H9 (cell line): ENCODE measurements around the gene KRTAP20-4. TPM values are rescaled to one million over a fixed set of nuclear protein-coding genes. Genes with fewer than 3 reads are reported as not detected.

ENCODE experiments used
- DNase-seq: peaks from one replicate; pipeline ENCODE4 v3.0.0-alpha.2; 2017
- H2AFZ ChIP-seq: one replicate; pipeline ENCODE4 v1.6.1; 2013; ENCODE audit warnings: mild to moderate bottlenecking, low read length, control low read depth, moderate library complexity
- H2AK5ac ChIP-seq: 2 replicates; pipeline ENCODE4 v1.6.1; 2013; ENCODE audit warnings: low read length, control low read depth, mixed read lengths; ENCODE audit not compliant: insufficient read length
- H2BK120ac ChIP-seq: one replicate; pipeline ENCODE4 v1.6.1; 2013; ENCODE audit warnings: low read depth, mild to moderate bottlenecking, low read length, control low read depth, inconsistent platforms; ENCODE audit not compliant: poor library complexity, severe bottlenecking
- H2BK12ac ChIP-seq: 2 replicates; pipeline ENCODE4 v1.6.1; 2013; ENCODE audit warnings: low read length, control low read depth, mixed read lengths, low read depth; ENCODE audit not compliant: insufficient read length
- H2BK15ac ChIP-seq: 2 replicates; pipeline ENCODE4 v1.6.1; 2013; ENCODE audit warnings: low read depth, low read length, control low read depth
- H2BK20ac ChIP-seq: one replicate; pipeline ENCODE4 v1.6.1; 2013; ENCODE audit warnings: low read depth, mild to moderate bottlenecking, low read length, control low read depth, inconsistent platforms; ENCODE audit not compliant: poor library complexity, severe bottlenecking
- H2BK5ac ChIP-seq: 2 replicates; pipeline ENCODE4 v1.6.1; 2013; ENCODE audit warnings: low read length, control low read depth, mixed read lengths; ENCODE audit not compliant: insufficient read length
- H3K14ac ChIP-seq: 2 replicates; pipeline ENCODE4 v1.6.1; 2013; ENCODE audit warnings: low read length, control low read depth; ENCODE audit not compliant: insufficient read depth
- H3K18ac ChIP-seq: 2 replicates; pipeline ENCODE4 v1.6.1; 2013; ENCODE audit warnings: low read depth, mild to moderate bottlenecking, mixed read lengths, low read length, control low read depth; ENCODE audit not compliant: insufficient read length
- H3K23ac ChIP-seq: 2 replicates; pipeline ENCODE4 v1.6.1; 2013; ENCODE audit warnings: low read length, control low read depth, mixed read lengths, low read depth; ENCODE audit not compliant: insufficient read length
- H3K23me2 ChIP-seq: 2 replicates; pipeline ENCODE4 v1.6.1; 2013; ENCODE audit warnings: low read depth, mild to moderate bottlenecking, mixed read lengths, low read length, control low read depth; ENCODE audit not compliant: insufficient read length, poor library complexity, severe bottlenecking
- H3K27ac ChIP-seq: 2 replicates; pipeline ENCODE4 v1.5.1; 2013; ENCODE audit warnings: low read length, control low read depth, mixed read lengths, low read depth; ENCODE audit not compliant: insufficient read length
- H3K27me3 ChIP-seq: 2 replicates; pipeline ENCODE4 v1.6.1; 2013; ENCODE audit warnings: low read length, control low read depth, inconsistent platforms; ENCODE audit not compliant: insufficient read depth
- H3K4ac ChIP-seq: 2 replicates; pipeline ENCODE4 v1.6.1; 2013; ENCODE audit warnings: low read depth, mild to moderate bottlenecking, control low read depth, inconsistent platforms, low read length, moderate library complexity
- H3K4me1 ChIP-seq: 2 replicates; pipeline ENCODE4 v1.6.1; 2013; ENCODE audit warnings: low read length, control low read depth, inconsistent platforms; ENCODE audit not compliant: insufficient read depth
- H3K4me2 ChIP-seq: 2 replicates; pipeline ENCODE4 v1.6.1; 2013; ENCODE audit warnings: low read length, control low read depth, mixed read lengths; ENCODE audit not compliant: insufficient read length, insufficient read depth
- H3K56ac ChIP-seq: 2 replicates; pipeline ENCODE4 v1.6.1; 2013; ENCODE audit warnings: low read depth, mild to moderate bottlenecking, mixed read lengths, low read length, control low read depth; ENCODE audit not compliant: insufficient read length
- H3K79me1 ChIP-seq: 2 replicates; pipeline ENCODE4 v1.6.1; 2013; ENCODE audit warnings: low read depth, mild to moderate bottlenecking, moderate library complexity, low read length, control low read depth, inconsistent platforms; ENCODE audit not compliant: insufficient read depth, poor library complexity, severe bottlenecking
- H3K79me2 ChIP-seq: 2 replicates; pipeline ENCODE4 v1.6.1; 2013; ENCODE audit warnings: low read length, control low read depth, inconsistent platforms; ENCODE audit not compliant: insufficient read depth
- H3K9ac ChIP-seq: 2 replicates; pipeline ENCODE4 v1.6.1; 2013; ENCODE audit warnings: low read length, control low read depth, mixed read lengths; ENCODE audit not compliant: insufficient read length; ENCODE audit errors: extremely low read depth
- H3K9me3 ChIP-seq: one replicate; pipeline ENCODE4 v1.6.1; 2013; ENCODE audit warnings: low read depth, low read length, inconsistent platforms; ENCODE audit not compliant: control insufficient read depth
- H3T11ph ChIP-seq: one replicate; pipeline ENCODE4 v1.6.1; 2013; ENCODE audit warnings: mild to moderate bottlenecking, low read length, control low read depth, inconsistent platforms
- H4K20me1 ChIP-seq: one replicate; pipeline ENCODE4 v1.6.1; 2013; ENCODE audit not compliant: control insufficient read depth, insufficient read length, insufficient read depth
- H4K5ac ChIP-seq: 2 replicates; pipeline ENCODE4 v1.6.1; 2013; ENCODE audit warnings: low read depth, mild to moderate bottlenecking, mixed read lengths, low read length, control low read depth; ENCODE audit not compliant: insufficient read length
- H4K8ac ChIP-seq: replicated peaks from 2 replicates; pipeline ENCODE4 v1.6.1; 2013; ENCODE audit warnings: low read length, control low read depth, mixed read lengths, low read depth; ENCODE audit not compliant: insufficient read length
- H4K91ac ChIP-seq: 2 replicates; pipeline ENCODE4 v1.6.1; 2013; ENCODE audit warnings: low read depth, mild to moderate bottlenecking, moderate library complexity, mixed read lengths, low read length, control low read depth; ENCODE audit not compliant: insufficient read length
- H3K27ac Mint-ChIP-seq, 3 experiments: 2 replicates in 2 of 3; 3 replicates in 1 of 3; pipeline ENCODE4 v1.8.0; 2020 to 2021; ENCODE audit warnings: mixed read lengths in 3 of 3, mild to moderate bottlenecking in 1 of 3, moderate library complexity in 1 of 3
- H3K27me3 Mint-ChIP-seq: 2 replicates; pipeline ENCODE4 v1.8.0; 2021; ENCODE audit warnings: low read depth, mild to moderate bottlenecking, moderate library complexity, mixed read lengths
- H3K36me3 Mint-ChIP-seq, 3 experiments: 2 replicates in 2 of 3; 3 replicates in 1 of 3; pipeline ENCODE4 v1.8.0; 2020 to 2021; ENCODE audit warnings: low read depth in 3 of 3, mixed read lengths in 3 of 3; ENCODE audit not compliant: insufficient read depth in 1 of 3
- H3K4me1 Mint-ChIP-seq, 2 experiments: 2 replicates each; pipeline ENCODE4 v1.8.0; 2020; ENCODE audit warnings: mixed read lengths in 2 of 2
- H3K4me3 Mint-ChIP-seq, 2 experiments: 2 replicates in 1 of 2; 3 replicates in 1 of 2; pipeline ENCODE4 v1.8.0; 2020 to 2021; ENCODE audit warnings: mild to moderate bottlenecking in 2 of 2, mixed read lengths in 2 of 2, moderate library complexity in 1 of 2
- H3K9me3 Mint-ChIP-seq, 2 experiments: 2 replicates in 1 of 2; 3 replicates in 1 of 2; pipeline ENCODE4 v1.8.0; 2020; ENCODE audit warnings: mild to moderate bottlenecking in 2 of 2, mixed read lengths in 2 of 2, moderate library complexity in 1 of 2
- CTCF ChIP-seq: fragments of 200-600 bp; sonication (generic); conservative IDR thresholded peaks from 3 replicates; pipeline ENCODE4 v1.8.0; 2021; ENCODE audit warnings: antibody characterized with exemption, mild to moderate bottlenecking
- total RNA-seq: library from RNA; stranded (reverse); gene quantifications from 2 replicates; pipeline ENCODE4 v1.2.1, GENCODE V29; 2021

The KRTAP20-4 gene
- total RNA-seq, 1 experiment from 2014 or later = not detected

- H3K9me3 ChIP-seq = no peaks in the 10 kb centered on the region
- H2BK12ac ChIP-seq = no peak within 1 kb of the TSS
- H2BK120ac ChIP-seq = no peak within 1 kb of the TSS
- no peak within 1 kb of the TSS for H4K91ac ChIP-seq
- no peak within 1 kb of the TSS for H3K4ac ChIP-seq
- Mint-ChIP-seq H3K27me3 (no peaks in the 10 kb centered on the region), H3K4me3 (no peak within 1 kb of the TSS), H3K4me1 (no peaks in the 10 kb centered on the region), H3K27ac (no peak within 1 kb of the TSS), H3K36me3 (peaks cover 0 to 5% (median 0%) of the 10 kb centered on the region in 3 experiments; a peak in 1 of 7 replicates), H3K9me3 (peaks cover 0 to 20% of the 10 kb centered on the region in 2 experiments; a peak in 1 of 5 replicates)
- H3K27me3 ChIP-seq = no peaks in the 10 kb centered on the region
- no peak within 1 kb of the TSS for H3K4me2 ChIP-seq
- H3K56ac ChIP-seq = no peak within 1 kb of the TSS
- no peak within 1 kb of the TSS for H4K8ac ChIP-seq
- H2BK15ac ChIP-seq = no peak within 1 kb of the TSS
- no peaks in the 10 kb centered on the region for H3K23me2 ChIP-seq
- no peak within 1 kb of the TSS for H2AFZ ChIP-seq
- no peak within 1 kb of the TSS for H2BK5ac ChIP-seq
- no peak within 1 kb of the TSS for H3K9ac ChIP-seq
- H3K23ac ChIP-seq = no peak within 1 kb of the TSS
- H3K14ac ChIP-seq = no peak within 1 kb of the TSS
- no peaks in the 10 kb centered on the region for H3K4me1 ChIP-seq
- H3K79me1 ChIP-seq = no peaks in the 10 kb centered on the region
- no peak for TF ChIP-seq CTCF
- no peak within 1 kb of the TSS for H3T11ph ChIP-seq
- H2BK20ac ChIP-seq = no peak within 1 kb of the TSS
- no peak within 1 kb of the TSS for H2AK5ac ChIP-seq
- no peaks in the 10 kb centered on the region for H4K20me1 ChIP-seq
- H4K5ac ChIP-seq = no peak within 1 kb of the TSS
- no peak within 1 kb of the TSS for H3K18ac ChIP-seq
- no peak for DNase-seq
- no peak within 1 kb of the TSS for H3K27ac ChIP-seq
- no peaks in the 10 kb centered on the region for H3K79me2 ChIP-seq
Measured at GRCh38 chr21:30590297-30590696, 30.1 kb upstream of the KRTAP20-4 start, which contains the start of gene KRTAP22-2. Gene KRTAP22-2 (minus strand): TSS chr21:30590397.
